K562 (cell line): Measurements from ENCODE around the gene RTN4. TPM values are rescaled to one million over a fixed set of nuclear protein-coding genes. Genes with fewer than 3 reads are reported as not detected.

Experiments used
- ATAC-seq: fragments of 200-7000 bp; cut with Tn5 transposase; 3 replicates; pipeline ENCODE4 v1.9.1; 2020; ENCODE audit warnings: moderate library complexity
- BruUV-seq: library from RNA; stranded (reverse); fragments of 400-500 nt; replicated peaks from 2 replicates; lab custom pipeline; 2021; lab: Mats Ljungman, UMichigan
- CTCF ChIA-PET: fragments of 300-600 bp; formaldehyde crosslinking; extraction: SDS; loops from one replicate; lab custom pipeline; 2021; ENCODE audit warnings: low intra/inter-chr PET ratio; lab: Yijun Ruan, JAX
- POLR2A ChIA-PET: fragments of 300-600, 350-650 bp; sonication (Branson Sonifier 250); formaldehyde crosslinking; extraction: SDS; loops from one replicate; lab custom pipeline; 2021; ENCODE audit warnings: antibody characterized with exemption, inconsistent platforms; lab: Yijun Ruan, JAX
- DNase-seq, 4 experiments: peaks; one replicate each; pipeline versions ENCODE4 v3.0.0 to v3.0.0-alpha.2; 2011 to 2018; ENCODE audit warnings: low spot score in 3 of 4, mixed read lengths in 3 of 4; ENCODE audit errors: extremely low read depth in 1 of 4
- FAIRE-seq: peaks from 2 replicates; lab custom pipeline; 2011; peaks lifted over from hg19 to GRCh38; lab: Jason Lieb, UNC
- H2AFZ ChIP-seq: 2 replicates; pipeline ENCODE4 v1.6.0; 2011; ENCODE audit warnings: low read depth, low read length, control low read depth, inconsistent platforms
- H3K27ac ChIP-seq: fragments of 200-600 bp; 3 replicates; pipeline ENCODE4 v1.8.0; 2011; ENCODE audit warnings: low read depth, mild to moderate bottlenecking, control low read depth, inconsistent platforms, low read length, moderate library complexity, mixed read lengths; ENCODE audit errors: extremely low read depth
- H3K27me3 ChIP-seq, 2 experiments: fragments of 300-600 bp in 1 of 2; 2 replicates in 1 of 2; 3 replicates in 1 of 2; pipeline versions ENCODE4 v1.6.0 to v1.8.0; 2011; ENCODE audit warnings: inconsistent platforms in 2 of 2, low read length in 2 of 2, mild to moderate bottlenecking in 1 of 2, mixed read lengths in 1 of 2, moderate library complexity in 1 of 2; ENCODE audit not compliant: control insufficient read depth in 2 of 2, insufficient read depth in 2 of 2
- H3K36me3 ChIP-seq: fragments of 300-600 bp; 3 replicates; pipeline ENCODE4 v1.8.0; 2011; ENCODE audit warnings: mild to moderate bottlenecking, low read length, inconsistent platforms; ENCODE audit not compliant: control insufficient read depth, insufficient read depth
- H3K4me1 ChIP-seq, 2 experiments: fragments of 200-600 bp in 1 of 2; replicated peaks in 1 of 2; 2 replicates in 1 of 2; 3 replicates in 1 of 2; pipeline versions ENCODE4 v1.5.1 to v1.8.0; 2011; ENCODE audit warnings: inconsistent platforms in 2 of 2, low read length in 2 of 2, mild to moderate bottlenecking in 1 of 2, mixed read lengths in 1 of 2, moderate library complexity in 1 of 2; ENCODE audit not compliant: control insufficient read depth in 2 of 2, insufficient read depth in 2 of 2
- H3K4me2 ChIP-seq: 2 replicates; pipeline ENCODE4 v1.6.1; 2011; ENCODE audit warnings: low read length, control low read depth, inconsistent platforms, mixed read lengths; ENCODE audit not compliant: insufficient read depth
- H3K4me3 ChIP-seq: fragments of 200-600 bp; sonication (generic), shearing (Covaris generic); 2 replicates; pipeline ENCODE4 v1.5.1; 2016; ENCODE audit warnings: control low read depth, inconsistent platforms
- H3K79me2 ChIP-seq: fragments of 200-600 bp; 3 replicates; pipeline ENCODE4 v1.8.0; 2011; ENCODE audit warnings: low read length, inconsistent platforms; ENCODE audit not compliant: control insufficient read depth, insufficient read depth
- H3K9ac ChIP-seq, 2 experiments: 2 replicates each; pipeline versions ENCODE4 v1.6.0 to v1.6.1; 2011; ENCODE audit warnings: low read depth in 2 of 2, low read length in 2 of 2, control low read depth in 1 of 2, inconsistent platforms in 1 of 2, mild to moderate bottlenecking in 1 of 2, mixed read lengths in 1 of 2; ENCODE audit not compliant: insufficient read depth in 1 of 2
- H3K9me1 ChIP-seq: one replicate; pipeline ENCODE4 v1.6.0; 2011; ENCODE audit warnings: inconsistent platforms, mild to moderate bottlenecking, low read length, moderate library complexity; ENCODE audit not compliant: control insufficient read depth, insufficient read depth
- H3K9me3 ChIP-seq: replicated peaks from 2 replicates; pipeline ENCODE4 v1.5.1; 2011; ENCODE audit warnings: low read depth, low read length, inconsistent platforms; ENCODE audit not compliant: control insufficient read depth, insufficient read depth
- H4K20me1 ChIP-seq: replicated peaks from 2 replicates; pipeline ENCODE4 v1.6.1; 2011; ENCODE audit warnings: low read length, inconsistent platforms, mixed read lengths; ENCODE audit not compliant: control insufficient read depth, insufficient read depth
- DDX20 ChIP-seq: fragments of 450-650 bp; IDR thresholded peaks from 2 replicates; pipeline ENCODE4 v1.6.1; 2016; ENCODE audit warnings: missing genetic modification characterization, low read depth, mild to moderate bottlenecking, missing compliant biosample characterization, moderate library complexity
- FOXP4 ChIP-seq: sonication (generic); formaldehyde crosslinking; IDR thresholded peaks from 2 replicates; pipeline ENCODE4 v1.8.0; 2022; ENCODE audit warnings: mild to moderate bottlenecking, missing genetic modification reagents, borderline replicate concordance
- MYNN ChIP-seq, 2 experiments: sonication (generic); formaldehyde crosslinking in 1 of 2; IDR thresholded peaks; 2 replicates each; pipeline versions ENCODE4 v1.5.0 to v1.6.1; 2016 to 2020; ENCODE audit warnings: antibody characterized with exemption in 1 of 2, missing genetic modification reagents in 1 of 2
- NONO ChIP-seq, 2 experiments: fragments of 200-400 bp in 1 of 2; fragments of 450-650 bp in 1 of 2; formaldehyde crosslinking in 1 of 2; IDR thresholded peaks; 2 replicates each; pipeline ENCODE4 v1.6.1; 2017; ENCODE audit warnings: low read depth in 2 of 2, mild to moderate bottlenecking in 2 of 2, moderate library complexity in 2 of 2, low read length in 1 of 2
- ZBTB40 ChIP-seq, 2 experiments: fragments of 450-650 bp in 1 of 2; sonication (generic) in 1 of 2; formaldehyde crosslinking in 1 of 2; IDR thresholded peaks; 2 replicates each; pipeline versions ENCODE4 v1.7.1 to v1.9.0; 2016 to 2022; ENCODE audit warnings: inconsistent platforms in 1 of 2, mild to moderate bottlenecking in 1 of 2, missing genetic modification reagents in 1 of 2
- WGBS: fragments of 100-300 bp; shearing (Covaris generic); methylation state at CpG from one replicate; pipeline ENCODE4 v1.1.6; 2016; ENCODE audit warnings: low coverage, mixed read lengths; ENCODE audit not compliant: insufficient coverage; ENCODE audit errors: missing lambda C conversion rate; 5-methylcytosine and 5-hydroxymethylcytosine counted together
- in situ Hi-C: fragments of 300-500 bp; cut with MboI; formaldehyde crosslinking; loops from 4 replicates; pipeline ENCODE4 v1.15.0; 2018; ENCODE audit warnings: inconsistent platforms, mixed read lengths
- intact Hi-C: fragments of 100-400 bp; cut with micrococcal nuclease; formaldehyde crosslinking; loops from 2 replicates; pipeline ENCODE4 v1.14.2; 2022
- polyA plus RNA-seq, 8 experiments: library from polyadenylated mRNA; depleted of rRNA in 4 of 8; stranded (reverse) in 5 of 8; unstranded in 3 of 8; fragments of >200 nt; fragmentation: Nextera tagmentation in 2 of 8; fragmentation: Illumina TruSeq in 1 of 8; extraction: Ambion mirVana in 2 of 8; extraction: Trizol in 1 of 8; gene quantifications; 2 replicates each; pipeline versions ENCODE4 v1.2.1 to v1.2.3, GENCODE V29; 2011 to 2014; ENCODE audit warnings: inconsistent platforms in 1 of 8, missing spikeins in 1 of 8
- total RNA-seq, 7 experiments: library from RNA; depleted of rRNA in 6 of 7; stranded (reverse); fragments of >200 nt in 6 of 7; fragmentation: Illumina TruSeq in 2 of 7; extraction: Trizol in 2 of 7; gene quantifications; 2 replicates each; pipeline versions ENCODE4 v1.2.1 to v1.2.3, GENCODE V29; 2011 to 2021; ENCODE audit warnings: low replicate concordance in 1 of 7

The RTN4 gene
- total and polyA plus RNA-seq, 9 of the 15 experiments (the other 6 are each of a cell fraction or from before 2014, with no cell fraction given) = 73.0 to 248 (median 116) TPM

- no peaks in the 10 kb centered on the region for H3K27me3 ChIP-seq
- ChIA-PET CTCF (interaction anchor here (0.6 to 2.1 kb wide), 4 partner anchors 35 to 942 kb away, joined by 4 to 13 read pairs (median 6); no protein-coding TSS in a partner anchor), POLR2A (interaction anchor here (0.6 to 4.1 kb wide), 40 partner anchors 8 to 262 kb away, joined by 3 to 24 read pairs (median 4); partner anchors contain the start of gene RPS27A)
- peaks cover 41% of the 10 kb centered on the region for H4K20me1 ChIP-seq
- peak overlapping the region; percentile 95 for H3K4me2 ChIP-seq
- intact Hi-C loops = loop anchor here (2.0 to 5.0 kb wide), 2 partner anchors 34 to 368 kb away; partner anchors contain the start of gene CCDC88A
- in situ Hi-C loops = loop anchor here (5.0 kb wide), 1 partner anchor 123 kb away; no protein-coding TSS in a partner anchor
- peak overlapping the region; percentile 94 for H3K27ac ChIP-seq
- DNase-seq = peak; percentile 65 to 92 (median 73)
- H3K9me1 ChIP-seq = no peaks in the 10 kb centered on the region
- H3K36me3 ChIP-seq = peaks cover 22% of the 10 kb centered on the region
- H3K4me1 ChIP-seq = peaks cover 5 to 12% of the 10 kb centered on the region in 2 experiments; a peak in 3 of 5 replicates
- no TSS peak for BruUV-seq
- H3K9ac ChIP-seq = peak overlapping the region; percentile 91 to 97
- WGBS = under 1% methylated on average over 48 of the region's 56 CpGs
- peak; percentile 75 for FAIRE-seq
- peak overlapping the region; percentile 79 for H2AFZ ChIP-seq
- peaks cover 88% of the 10 kb centered on the region for H3K79me2 ChIP-seq
- H3K4me3 ChIP-seq = peak overlapping the region; percentile 89
- ATAC-seq = peak; percentile 55
- H3K9me3 ChIP-seq = no peaks in the 10 kb centered on the region
- TF ChIP-seq NONO (IDR thresholded peaks at IDR 0.05; ENCODE audit: low read depth in 2 of 2, low read length in 1 of 2) (peak in 1 of 2 experiments; percentile 65; a peak in 1 of 4 replicates), DDX20 (tag) (no peak), ZBTB40 (IDR thresholded peaks at IDR 0.05) (no peak), ZBTB40 (CRISPR knock-in tag; IDR thresholded peaks at IDR 0.05) (no peak), FOXP4 (CRISPR knock-in tag) (no peak), MYNN (IDR thresholded peaks at IDR 0.05) (peak; percentile 20; the same call in 1 of the 2 replicates), MYNN (CRISPR knock-in tag; IDR thresholded peaks at IDR 0.05) (no peak)
These were observed 1.0 kb downstream of the RTN4 start for GRCh38 chr2:55049043-55049820.
